HepG2 (cell line): ENCODE results near the gene GADD45G.

Experiments used
- CEBPZ ChIP-seq: IDR thresholded peaks from 2 replicates; pipeline ENCODE4 v1.6.1; 2012; ENCODE audit warnings: low read length, improper control_type of control experiment
- ESRRA ChIP-seq: sonication (generic); formaldehyde crosslinking; IDR thresholded peaks from 2 replicates; pipeline ENCODE4 v1.5.1; 2020; ENCODE audit warnings: mild to moderate bottlenecking, low read depth, missing genetic modification reagents

- TF ChIP-seq CEBPZ (no peak), ESRRA (CRISPR knock-in tag) (no peak)
Observed at GRCh38 chr9:89616411-89616810, 11.6 kb downstream of the GADD45G start.
